ENCODE data around the gene ADM.

GRCh38 chr11:10352921-10353550 lies 48.2 kb downstream of the ADM start:
- TF ChIP-seq JUN (IDR thresholded peaks at IDR 0.05; ENCODE audit: borderline replicate concordance, insufficient read depth, insufficient read length, low read depth) = no peak
- TF ChIP-seq POLR2AphosphoS5 (IDR thresholded peaks at IDR 0.05; ENCODE audit: insufficient read depth, low read depth, low read length) = no peak
- TF ChIP-seq POLR2A (IDR thresholded peaks at IDR 0.05; ENCODE audit: low read depth, low read length) = no peak

All from endothelial cell of umbilical vein (primary cell).